ENCODE measurements around the gene PEDS1. TPM values are rescaled to one million over a fixed set of nuclear protein-coding genes. Genes with fewer than 3 reads are reported as not detected.

The PEDS1 gene
- total and polyA plus RNA-seq, 4 experiments from 2014 or later, result 14.7 to 25.1 (median 16.8) TPM

DNA sequence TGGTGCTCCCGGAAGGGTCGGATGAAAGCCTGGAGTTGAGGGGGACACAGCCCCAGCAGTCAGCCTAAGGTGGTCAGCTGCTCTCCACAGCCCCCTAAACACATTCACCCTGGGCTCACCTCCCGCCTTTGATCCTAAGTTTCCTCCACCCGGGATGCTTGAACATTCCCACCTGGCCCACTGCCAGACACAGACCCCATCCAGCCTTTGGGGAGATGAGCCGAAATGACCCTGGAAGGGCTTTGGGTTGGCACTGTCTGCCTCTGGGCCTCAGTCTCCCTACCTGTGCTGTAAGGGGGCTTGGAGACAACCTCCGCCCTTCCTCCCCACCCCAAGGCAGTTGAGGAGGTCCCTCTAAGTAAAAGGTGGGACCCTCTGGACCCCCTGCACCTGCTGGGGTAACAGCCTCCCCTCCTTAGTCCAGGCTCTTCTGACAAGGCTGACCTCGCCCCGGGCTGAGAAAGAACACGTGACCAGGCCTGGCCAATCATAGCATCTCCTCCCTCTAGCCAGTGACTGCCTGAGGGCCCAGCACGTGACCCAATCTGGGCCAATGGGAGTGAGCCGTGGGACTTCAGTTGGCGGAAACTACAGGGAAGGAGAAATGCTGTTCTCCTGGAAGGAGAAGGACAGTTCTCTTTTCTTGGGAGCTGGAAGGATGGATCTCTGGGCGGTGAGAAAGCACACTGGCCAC is 23.7 kb downstream of the PEDS1 start:
- peak overlapping the region in 1 of 7 donors; percentile 52 for H3K27ac Mint-ChIP-seq
- Histone ChIP-seq H3K36me3 (ENCODE audit: insufficient read depth, low read length) (peaks cover 70% of the 10 kb centered on the region), H3K4me3 (ENCODE audit: low read length in 2 of 2) (no peak overlapping the region), H3K27me3 (ENCODE audit: insufficient read depth, low read length) (no peaks in the 10 kb centered on the region), H3K9me3 (ENCODE audit: control insufficient read depth in 1 of 2, low read length in 2 of 2) (no peaks in the 10 kb centered on the region), H3K27ac (ENCODE audit: low read depth, low read length) (no peak overlapping the region), H3K4me1 (ENCODE audit: insufficient read depth, low read length) (no peaks in the 10 kb centered on the region)
- no peaks in the 10 kb centered on the region for H3K9me3 Mint-ChIP-seq
- ChIA-PET POLR2A (ENCODE audit: partially characterized antibody) (no interaction called here), CTCF (ENCODE audit: partially characterized antibody) (interaction anchor here (1.1 kb wide), 1 partner anchor 10 kb away, joined by 3 read pairs; no protein-coding TSS in a partner anchor)
- H3K27me3 Mint-ChIP-seq, result no peaks in the 10 kb centered on the region
- no peak for DNase-seq
- H3K4me3 Mint-ChIP-seq, result no peak overlapping the region
- H3K4me1 Mint-ChIP-seq, result peaks cover 0 to 5% (median 3%) of the 10 kb centered on the region in 4 donors
- intact Hi-C loops (cut with micrococcal nuclease), result no loop called here
- H3K36me3 Mint-ChIP-seq, result peaks cover 41 to 72% of the 10 kb centered on the region in 2 donors

DNA sequence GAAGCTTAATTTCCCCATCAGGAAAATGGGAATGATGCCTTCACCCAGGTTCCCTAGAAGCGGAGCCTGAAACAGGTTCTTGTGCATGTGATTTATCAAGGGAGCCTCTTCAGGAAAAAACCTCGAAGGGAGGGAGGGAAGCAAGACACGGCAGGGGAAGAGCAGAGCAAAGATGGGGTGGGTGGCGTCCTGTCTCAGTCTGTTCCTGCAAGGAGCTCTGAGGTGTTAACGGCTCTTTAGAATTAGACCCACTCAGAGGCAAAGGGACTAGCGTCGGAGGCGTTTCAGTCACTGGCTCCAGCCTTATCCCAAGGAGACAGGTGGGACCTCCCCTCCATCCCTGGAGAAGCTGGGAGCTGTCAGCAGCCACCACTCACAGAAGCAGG is 25.0 kb downstream of the PEDS1 start:
- H3K36me3 Mint-ChIP-seq, result peaks cover 51 to 85% of the 10 kb centered on the region in 2 donors
- no peaks in the 10 kb centered on the region for H3K9me3 ChIP-seq (ENCODE audit: control insufficient read depth in 1 of 2, low read length in 2 of 2)
- no peaks in the 10 kb centered on the region for H3K9me3 Mint-ChIP-seq
- no peak overlapping the region for H3K4me3 ChIP-seq (ENCODE audit: low read length in 2 of 2)
- H3K27me3 ChIP-seq (ENCODE audit: insufficient read depth, low read length), result no peaks in the 10 kb centered on the region
- POLR2A ChIA-PET (ENCODE audit: partially characterized antibody), result no interaction called here
- no peak overlapping the region for H3K27ac ChIP-seq (ENCODE audit: low read depth, low read length)
- DNase-seq, result no peak
- CTCF ChIA-PET (ENCODE audit: partially characterized antibody), result no interaction called here
- H3K27ac Mint-ChIP-seq, result peak overlapping the region in 1 of 7 donors; percentile 1
- peaks cover 0 to 5% (median 3%) of the 10 kb centered on the region in 4 donors for H3K4me1 Mint-ChIP-seq
- intact Hi-C loops (cut with micrococcal nuclease), result no loop called here
- no peak overlapping the region for H3K4me3 Mint-ChIP-seq
- H3K36me3 ChIP-seq (ENCODE audit: insufficient read depth, low read length), result peaks cover 69% of the 10 kb centered on the region
- no peaks in the 10 kb centered on the region for H3K4me1 ChIP-seq (ENCODE audit: insufficient read depth, low read length)
- no peaks in the 10 kb centered on the region for H3K27me3 Mint-ChIP-seq

DNA sequence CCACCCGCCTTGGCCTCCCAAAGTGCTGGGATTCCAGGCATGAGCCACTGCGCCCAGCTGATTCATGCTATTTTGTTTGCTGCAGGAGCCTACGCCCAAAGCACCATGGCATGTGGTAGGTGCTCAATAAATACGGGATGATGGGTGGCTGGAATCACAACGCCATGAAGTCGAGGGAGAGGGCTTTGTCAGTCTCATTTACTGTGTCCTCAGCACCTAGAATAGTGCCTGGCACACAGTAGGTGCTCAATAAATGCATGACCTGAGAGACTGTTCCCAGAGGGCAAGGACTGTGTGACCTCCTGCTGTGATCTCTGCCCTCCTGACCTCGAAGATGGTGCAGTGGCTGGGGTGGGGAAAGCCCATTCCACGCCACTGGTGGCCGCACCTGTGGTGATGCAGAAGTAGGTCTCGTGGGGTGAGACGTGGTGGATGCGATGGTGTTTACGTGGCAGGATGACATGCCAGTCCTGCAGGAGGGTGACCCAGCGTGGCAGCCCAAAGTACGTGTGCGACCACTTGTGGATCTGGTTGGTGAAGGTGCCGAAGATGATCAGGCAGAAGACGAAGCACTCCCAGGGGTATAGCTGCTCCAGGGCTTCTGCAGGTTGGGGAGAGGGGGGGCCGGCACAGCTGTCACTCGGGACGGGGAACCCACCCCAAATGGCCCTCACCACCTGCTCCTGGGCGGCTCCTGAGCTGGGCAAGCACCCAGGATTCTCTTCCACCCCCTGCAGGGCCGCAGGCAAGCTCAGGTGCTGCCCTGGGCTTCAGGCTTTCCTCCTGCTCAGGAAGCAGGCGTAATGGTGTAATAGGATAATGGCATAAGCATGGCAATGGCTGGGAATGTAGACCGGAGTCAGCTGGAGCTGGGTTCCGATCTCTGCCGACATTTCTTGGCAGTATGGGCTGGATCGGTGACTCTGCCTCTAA is 25.7 kb downstream of the PEDS1 start:
- peaks cover 67% of the 10 kb centered on the region for H3K36me3 ChIP-seq (ENCODE audit: insufficient read depth, low read length)
- CTCF ChIA-PET (ENCODE audit: partially characterized antibody), result interaction anchor here (12.5 kb wide), 1 partner anchor 41 kb away, joined by 338 read pairs; no protein-coding TSS in a partner anchor
- H3K4me3 Mint-ChIP-seq, result peak overlapping the region in 1 of 8 donors; percentile 2
- no peak overlapping the region for H3K27ac Mint-ChIP-seq
- no peak for DNase-seq
- H3K9me3 Mint-ChIP-seq, result no peaks in the 10 kb centered on the region
- H3K27me3 ChIP-seq (ENCODE audit: insufficient read depth, low read length), result no peaks in the 10 kb centered on the region
- H3K4me1 Mint-ChIP-seq, result peaks cover 0 to 5% (median 3%) of the 10 kb centered on the region in 4 donors
- no peak overlapping the region for H3K27ac ChIP-seq (ENCODE audit: low read depth, low read length)
- no peaks in the 10 kb centered on the region for H3K4me1 ChIP-seq (ENCODE audit: insufficient read depth, low read length)
- no peaks in the 10 kb centered on the region for H3K27me3 Mint-ChIP-seq
- intact Hi-C loops (cut with micrococcal nuclease), result no loop called here
- no peaks in the 10 kb centered on the region for H3K9me3 ChIP-seq (ENCODE audit: control insufficient read depth in 1 of 2, low read length in 2 of 2)
- H3K36me3 Mint-ChIP-seq, result peaks cover 52 to 83% of the 10 kb centered on the region in 2 donors
- POLR2A ChIA-PET (ENCODE audit: partially characterized antibody), result no interaction called here
- H3K4me3 ChIP-seq (ENCODE audit: low read length in 2 of 2), result no peak overlapping the region

DNA sequence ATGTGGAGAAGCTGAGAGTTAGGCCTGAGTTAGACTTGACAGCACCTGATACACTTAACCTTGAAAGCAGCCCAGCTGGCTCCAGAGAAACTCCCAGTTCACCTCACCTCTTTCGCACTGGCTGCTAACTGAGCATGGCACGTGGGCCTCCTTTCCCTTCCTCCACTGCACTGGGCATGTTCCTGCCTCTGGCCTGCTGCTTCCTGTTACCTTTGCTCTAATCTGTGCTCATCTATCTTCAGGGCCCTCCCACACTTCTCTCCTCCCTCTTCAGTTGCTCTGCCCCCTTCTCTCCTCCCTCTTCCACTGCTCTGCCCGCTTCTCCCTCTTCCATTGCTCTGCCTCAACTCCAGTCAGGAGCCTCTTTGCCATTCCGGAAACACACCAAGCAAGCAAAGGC is 26.9 kb downstream of the PEDS1 start:
- Histone ChIP-seq H3K4me3 (ENCODE audit: low read length in 2 of 2) (no peak overlapping the region), H3K9me3 (ENCODE audit: control insufficient read depth in 1 of 2, low read length in 2 of 2) (no peaks in the 10 kb centered on the region), H3K4me1 (ENCODE audit: insufficient read depth, low read length) (no peaks in the 10 kb centered on the region), H3K27me3 (ENCODE audit: insufficient read depth, low read length) (no peaks in the 10 kb centered on the region), H3K36me3 (ENCODE audit: insufficient read depth, low read length) (peaks cover 63% of the 10 kb centered on the region), H3K27ac (ENCODE audit: low read depth, low read length) (no peak overlapping the region)
- Mint-ChIP-seq H3K9me3 (no peaks in the 10 kb centered on the region), H3K27me3 (no peaks in the 10 kb centered on the region), H3K4me1 (peaks cover 0 to 4% (median under 1%) of the 10 kb centered on the region in 4 donors), H3K27ac (peak overlapping the region in 5 of 7 donors; percentile 15 to 79 (median 67)), H3K4me3 (no peak overlapping the region), H3K36me3 (peaks cover 49 to 75% of the 10 kb centered on the region in 2 donors)
- DNase-seq, result no peak
- CTCF ChIA-PET (ENCODE audit: partially characterized antibody), result interaction anchor here (1.2 to 12.5 kb wide), 2 partner anchors 42 to 55 kb away, joined by 3 to 338 read pairs; no protein-coding TSS in a partner anchor
- POLR2A ChIA-PET (ENCODE audit: partially characterized antibody), result no interaction called here
- intact Hi-C loops (cut with micrococcal nuclease), result no loop called here

DNA sequence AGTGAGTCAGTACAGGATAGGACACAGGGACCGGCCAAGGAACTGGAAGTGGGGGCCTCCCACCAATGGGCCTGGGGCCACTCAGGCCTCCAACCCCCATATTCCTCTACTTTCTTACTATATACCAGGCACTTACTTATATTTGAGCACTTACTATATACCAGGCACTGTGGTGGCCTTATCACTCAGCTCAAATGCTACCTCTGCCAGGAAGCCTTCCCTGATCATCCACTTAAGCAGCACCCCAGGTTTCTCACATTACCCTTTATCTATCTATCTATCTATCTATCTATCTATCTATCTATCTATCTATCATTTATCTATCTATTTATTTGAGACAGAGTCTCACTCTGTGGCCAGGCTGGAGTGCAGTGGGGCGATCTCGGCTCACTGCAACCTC is 28.2 kb downstream of the PEDS1 start:
- H3K27ac ChIP-seq (ENCODE audit: low read depth, low read length), result no peak overlapping the region
- POLR2A ChIA-PET (ENCODE audit: partially characterized antibody), result no interaction called here
- Mint-ChIP-seq H3K36me3 (peaks cover 41 to 63% of the 10 kb centered on the region in 2 donors), H3K27me3 (no peaks in the 10 kb centered on the region), H3K27ac (peak overlapping the region in 3 of 7 donors; percentile 11 to 24 (median 12)), H3K9me3 (no peaks in the 10 kb centered on the region), H3K4me1 (peaks cover 0 to 4% (median 1%) of the 10 kb centered on the region in 4 donors), H3K4me3 (no peak overlapping the region)
- CTCF ChIA-PET (ENCODE audit: partially characterized antibody), result interaction anchor here (12.5 kb wide), 1 partner anchor 44 kb away, joined by 338 read pairs; no protein-coding TSS in a partner anchor
- DNase-seq, result no peak
- H3K27me3 ChIP-seq (ENCODE audit: insufficient read depth, low read length), result no peaks in the 10 kb centered on the region
- H3K4me1 ChIP-seq (ENCODE audit: insufficient read depth, low read length), result no peaks in the 10 kb centered on the region
- no peak overlapping the region for H3K4me3 ChIP-seq (ENCODE audit: low read length in 2 of 2)
- intact Hi-C loops (cut with micrococcal nuclease), result no loop called here
- peaks cover 52% of the 10 kb centered on the region for H3K36me3 ChIP-seq (ENCODE audit: insufficient read depth, low read length)
- no peaks in the 10 kb centered on the region for H3K9me3 ChIP-seq (ENCODE audit: control insufficient read depth in 1 of 2, low read length in 2 of 2)

DNA sequence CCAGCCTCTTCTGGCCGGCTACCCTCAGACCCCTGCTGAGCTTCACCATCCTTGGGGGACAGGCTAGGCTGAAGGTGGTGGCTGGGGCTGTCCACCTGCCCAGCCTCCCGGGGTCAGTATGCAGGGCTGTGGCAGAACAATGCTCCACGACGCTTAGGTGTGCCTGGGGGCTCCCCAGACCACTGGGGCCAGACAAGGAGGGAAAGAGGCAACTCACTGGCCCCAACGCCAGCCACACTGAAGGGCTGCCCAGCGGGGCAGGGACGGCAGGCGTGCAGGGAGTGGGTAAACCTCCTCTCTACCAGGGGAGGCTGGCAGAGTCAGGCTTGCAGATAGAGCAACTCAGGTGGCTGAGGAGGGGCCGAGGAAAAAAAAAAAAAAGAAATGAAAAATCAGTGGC is 29.0 kb downstream of the PEDS1 start:
- Mint-ChIP-seq H3K9me3 (no peaks in the 10 kb centered on the region), H3K36me3 (peaks cover 38 to 56% of the 10 kb centered on the region in 2 donors), H3K27ac (peak overlapping the region in 1 of 7 donors; percentile 24), H3K4me3 (no peak overlapping the region), H3K4me1 (peaks cover 0 to 4% (median 1%) of the 10 kb centered on the region in 4 donors), H3K27me3 (no peaks in the 10 kb centered on the region)
- CTCF ChIA-PET (ENCODE audit: partially characterized antibody), result interaction anchor here (12.5 kb wide), 1 partner anchor 45 kb away, joined by 338 read pairs; no protein-coding TSS in a partner anchor
- Histone ChIP-seq H3K9me3 (ENCODE audit: control insufficient read depth in 1 of 2, low read length in 2 of 2) (no peaks in the 10 kb centered on the region), H3K27ac (ENCODE audit: low read depth, low read length) (no peak overlapping the region), H3K4me1 (ENCODE audit: insufficient read depth, low read length) (no peaks in the 10 kb centered on the region), H3K36me3 (ENCODE audit: insufficient read depth, low read length) (peaks cover 44% of the 10 kb centered on the region), H3K27me3 (ENCODE audit: insufficient read depth, low read length) (no peaks in the 10 kb centered on the region), H3K4me3 (ENCODE audit: low read length in 2 of 2) (no peak overlapping the region)
- intact Hi-C loops (cut with micrococcal nuclease), result no loop called here
- POLR2A ChIA-PET (ENCODE audit: partially characterized antibody), result interaction anchor here (2.8 kb wide), 1 partner anchor 29 kb away, joined by 11 read pairs; the partner anchor contains the start of gene PEDS1
- DNase-seq, result no peak

DNA sequence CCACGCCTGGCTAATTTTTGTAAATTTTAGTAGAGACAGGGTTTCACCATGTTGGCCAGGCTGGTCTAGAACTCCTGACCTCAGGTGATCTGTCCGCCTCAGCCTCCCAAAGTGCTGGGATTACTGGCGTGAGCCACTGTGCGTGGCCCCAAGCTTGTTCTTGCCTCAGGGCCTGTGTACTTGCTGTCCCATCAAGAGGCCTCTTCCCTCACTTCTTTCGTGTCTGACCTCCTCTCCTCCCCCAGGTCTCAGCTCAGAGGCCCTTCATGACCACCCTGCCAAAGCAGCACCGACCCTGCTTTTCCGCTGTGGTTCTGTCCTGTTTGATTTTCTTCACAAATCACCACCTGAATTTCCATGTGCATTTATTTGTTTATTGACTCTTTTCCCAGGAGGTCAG is 30.1 kb downstream of the PEDS1 start:
- H3K4me3 Mint-ChIP-seq, result no peak overlapping the region
- Histone ChIP-seq H3K4me3 (ENCODE audit: low read length in 2 of 2) (no peak overlapping the region), H3K27me3 (ENCODE audit: insufficient read depth, low read length) (no peaks in the 10 kb centered on the region), H3K9me3 (ENCODE audit: control insufficient read depth in 1 of 2, low read length in 2 of 2) (no peaks in the 10 kb centered on the region), H3K36me3 (ENCODE audit: insufficient read depth, low read length) (peaks cover 34% of the 10 kb centered on the region), H3K4me1 (ENCODE audit: insufficient read depth, low read length) (no peaks in the 10 kb centered on the region), H3K27ac (ENCODE audit: low read depth, low read length) (no peak overlapping the region)
- ChIA-PET CTCF (ENCODE audit: partially characterized antibody) (interaction anchor here (0.6 to 12.5 kb wide), 11 partner anchors 10 to 355 kb away, joined by 3 to 338 read pairs (median 3); partner anchors contain the start of gene PEDS1), POLR2A (ENCODE audit: partially characterized antibody) (interaction anchor here (2.8 kb wide), 1 partner anchor 31 kb away, joined by 11 read pairs; the partner anchor contains the start of gene PEDS1)
- peaks cover 38 to 45% of the 10 kb centered on the region in 2 donors for H3K36me3 Mint-ChIP-seq
- H3K27ac Mint-ChIP-seq, result peak overlapping the region in 2 of 7 donors; percentile 65 to 78
- DNase-seq, result no peak
- intact Hi-C loops (cut with micrococcal nuclease), result no loop called here
- H3K9me3 Mint-ChIP-seq, result no peaks in the 10 kb centered on the region
- peaks cover 0 to 4% (median 1%) of the 10 kb centered on the region in 4 donors for H3K4me1 Mint-ChIP-seq
- H3K27me3 Mint-ChIP-seq, result no peaks in the 10 kb centered on the region

Measured in CD4-positive, alpha-beta memory T cell (primary cell).